GM23338 (cell line): ENCODE measurements around the gene WNT8A. TPM values are rescaled to one million over a fixed set of nuclear protein-coding genes. Genes with fewer than 3 reads are reported as not detected.

Source experiments
- ATAC-seq: fragments of 200-7000 bp; cut with Tn5 transposase; 3 replicates; pipeline ENCODE4 v1.9.1; 2020
- DNase-seq: peaks from one replicate; pipeline ENCODE4 v3.0.0-alpha.2; 2015; ENCODE audit warnings: low spot score
- H2AFZ ChIP-seq: fragments of 200-600 bp; sonication (generic); 2 replicates; pipeline ENCODE4 v1.8.0; 2016; ENCODE audit warnings: antibody characterized with exemption, mild to moderate bottlenecking, moderate library complexity
- H3F3A ChIP-seq: fragments of 200-600 bp; sonication (generic); replicated peaks from 2 replicates; pipeline ENCODE4 v1.8.0; 2017; ENCODE audit warnings: antibody characterized with exemption, mixed run types, low read depth
- H3K27ac ChIP-seq: fragments of 200-600 bp; sonication (generic); 2 replicates; pipeline ENCODE4 v1.6.1; 2016; ENCODE audit warnings: low read depth
- H3K27me3 ChIP-seq: fragments of 200-600 bp; sonication (generic); 2 replicates; pipeline ENCODE4 v1.8.0; 2016; ENCODE audit warnings: mild to moderate bottlenecking, mixed run types, moderate library complexity; ENCODE audit not compliant: insufficient read depth
- H3K36me3 ChIP-seq: fragments of 200-600 bp; sonication (generic); 2 replicates; pipeline ENCODE4 v1.8.0; 2016; ENCODE audit warnings: mild to moderate bottlenecking; ENCODE audit not compliant: insufficient read depth
- H3K4me1 ChIP-seq: fragments of 200-600 bp; sonication (generic); 2 replicates; pipeline ENCODE4 v1.8.0; 2016; ENCODE audit warnings: mild to moderate bottlenecking, moderate library complexity; ENCODE audit not compliant: insufficient read depth
- H3K4me2 ChIP-seq: fragments of 200-600 bp; sonication (generic); 2 replicates; pipeline ENCODE4 v1.7.1; 2017; ENCODE audit warnings: mixed run types
- H3K4me3 ChIP-seq: fragments of 200-600 bp; sonication (generic); 2 replicates; pipeline ENCODE4 v1.6.1; 2016; ENCODE audit warnings: mixed run types
- H3K79me2 ChIP-seq: fragments of 200-600 bp; sonication (generic); replicated peaks from 2 replicates; pipeline ENCODE4 v1.8.0; 2017; ENCODE audit warnings: mild to moderate bottlenecking; ENCODE audit not compliant: insufficient read depth
- H3K9me2 ChIP-seq: fragments of 200-600 bp; sonication (generic); 2 replicates; pipeline ENCODE4 v1.8.0; 2017; ENCODE audit not compliant: insufficient read depth
- H4K20me1 ChIP-seq: fragments of 200-600 bp; sonication (generic); replicated peaks from 2 replicates; pipeline ENCODE4 v1.8.0; 2017; ENCODE audit warnings: mild to moderate bottlenecking; ENCODE audit not compliant: insufficient read depth
- H3K27ac Mint-ChIP-seq: 2 replicates; pipeline ENCODE4 v1.8.0; 2020; ENCODE audit warnings: inconsistent platforms, mild to moderate bottlenecking, moderate library complexity, mixed read lengths
- H3K27me3 Mint-ChIP-seq: 3 replicates; pipeline ENCODE4 v1.8.0; 2022; ENCODE audit warnings: low read depth, mild to moderate bottlenecking, moderate library complexity, mixed read lengths, inconsistent platforms; ENCODE audit not compliant: insufficient read depth, poor library complexity
- H3K36me3 Mint-ChIP-seq: 3 replicates; pipeline ENCODE4 v1.8.0; 2021; ENCODE audit warnings: low read depth, mild to moderate bottlenecking, inconsistent platforms, moderate library complexity, mixed read lengths
- H3K4me1 Mint-ChIP-seq: 3 replicates; pipeline ENCODE4 v1.8.0; 2020; ENCODE audit warnings: mild to moderate bottlenecking, inconsistent platforms, mixed read lengths
- H3K4me3 Mint-ChIP-seq: 3 replicates; pipeline ENCODE4 v1.8.0; 2021; ENCODE audit warnings: moderate library complexity, mild to moderate bottlenecking, inconsistent platforms, mixed read lengths
- H3K9me3 Mint-ChIP-seq: 3 replicates; pipeline ENCODE4 v1.8.0; 2020; ENCODE audit warnings: moderate library complexity, mild to moderate bottlenecking, inconsistent platforms, mixed read lengths
- CREB1 ChIP-seq: fragments of 250-450 bp; sonication (Bioruptor Pico); IDR thresholded peaks from 2 replicates; pipeline ENCODE4 v1.5.0; 2020; ENCODE audit warnings: low read depth, mild to moderate bottlenecking, moderate library complexity
- CTCF ChIP-seq, 2 experiments: fragments of 200-600 bp in 1 of 2; sonication (generic) in 1 of 2; conservative IDR thresholded peaks; 2 replicates each; pipeline versions ENCODE4 v1.5.1 to v1.6.1; 2016 to 2017; ENCODE audit warnings: antibody characterized with exemption in 2 of 2, low read depth in 2 of 2, mild to moderate bottlenecking in 2 of 2, moderate library complexity in 1 of 2
- ETS1 ChIP-seq: IDR thresholded peaks from 2 replicates; pipeline ENCODE4 v1.6.1; 2016; ENCODE audit warnings: antibody characterized with exemption
- EZH2 ChIP-seq: fragments of 200-600 bp; sonication (generic); IDR thresholded peaks from one replicate; pipeline ENCODE4 v1.8.0; 2017; ENCODE audit warnings: antibody characterized with exemption, mild to moderate bottlenecking, low read depth; ENCODE audit not compliant: unreplicated experiment
- EZH2phosphoT487 ChIP-seq: fragments of 200-600 bp; sonication (generic); IDR thresholded peaks from one replicate; pipeline ENCODE4 v1.8.1; 2018; ENCODE audit warnings: antibody characterized with exemption; ENCODE audit not compliant: unreplicated experiment
- JUNB ChIP-seq: IDR thresholded peaks from one replicate; pipeline ENCODE4 v1.6.1; 2016; ENCODE audit warnings: antibody characterized with exemption; ENCODE audit not compliant: unreplicated experiment
- NANOG ChIP-seq: IDR thresholded peaks from 2 replicates; pipeline ENCODE4 v1.6.1; 2016; ENCODE audit warnings: antibody characterized with exemption, borderline replicate concordance
- POLR2AphosphoS5 ChIP-seq: IDR thresholded peaks from 2 replicates; pipeline ENCODE4 v1.6.1; 2016; ENCODE audit warnings: antibody characterized with exemption, low read depth
- REST ChIP-seq: IDR thresholded peaks from one replicate; pipeline ENCODE4 v1.6.1; 2018; ENCODE audit warnings: antibody characterized with exemption; ENCODE audit not compliant: unreplicated experiment
- STAT1 ChIP-seq: IDR thresholded peaks from one replicate; pipeline ENCODE4 v1.6.1; 2016; ENCODE audit warnings: antibody characterized with exemption; ENCODE audit not compliant: unreplicated experiment
- ZNF114 ChIP-seq: fragments of 250-450 bp; sonication (Bioruptor Pico); IDR thresholded peaks from 2 replicates; pipeline ENCODE4 v1.5.0; 2020; ENCODE audit warnings: mild to moderate bottlenecking, moderate library complexity
- ZNF331 ChIP-seq: fragments of 250-450 bp; sonication (Bioruptor Pico); IDR thresholded peaks from 2 replicates; pipeline ENCODE4 v1.5.0; 2020; ENCODE audit warnings: low read depth, mild to moderate bottlenecking, moderate library complexity
- polyA plus RNA-seq: library from polyadenylated mRNA; unstranded; fragments of >200 nt; fragmentation: Nextera tagmentation; extraction: Ambion mirVana; gene quantifications from 2 replicates; pipeline ENCODE4 v1.2.1, GENCODE V29; 2016
- total RNA-seq: library from RNA; depleted of rRNA; stranded (reverse); fragments of >200 nt; shearing (Covaris generic); gene quantifications from 2 replicates; pipeline ENCODE4 v1.2.3, GENCODE V29; 2014
- TF ChIP-seq, protein P1 (sequence below): fragments of 250-450 bp; sonication (Bioruptor Pico); IDR thresholded peaks from 2 replicates; pipeline ENCODE4 v1.5.0; 2020; ENCODE audit warnings: mild to moderate bottlenecking, moderate library complexity

The WNT8A gene
- total and polyA plus RNA-seq, 2 experiments from 2014 or later = not detected

- H3K9me3 Mint-ChIP-seq = peaks cover 4% of the 10 kb centered on the region; the same call in 1 of the 3 replicates
- Histone ChIP-seq H3K4me2 (no peak overlapping the region), H2AFZ (no peak overlapping the region), H3K9me2 (no peaks in the 10 kb centered on the region), H3K4me3 (no peak overlapping the region), H3K36me3 (no peaks in the 10 kb centered on the region), H3K27ac (no peak overlapping the region), H3F3A (peaks cover 13% of the 10 kb centered on the region), H4K20me1 (peaks cover 3% of the 10 kb centered on the region; the same call in 1 of the 2 replicates), H3K79me2 (no peaks in the 10 kb centered on the region), H3K4me1 (peaks cover 46% of the 10 kb centered on the region), H3K27me3 (peaks cover 94% of the 10 kb centered on the region)
- DNase-seq (no peak), ATAC-seq (no peak)
- no peaks in the 10 kb centered on the region; the same call in 2 of the 3 replicates for H3K36me3 Mint-ChIP-seq
- H3K4me1 Mint-ChIP-seq = peaks cover 56% of the 10 kb centered on the region
- H3K4me3 Mint-ChIP-seq = no peak overlapping the region
- H3K27me3 Mint-ChIP-seq = peaks cover 88% of the 10 kb centered on the region
- TF ChIP-seq NANOG (no peak), EZH2 (no peak), ZNF114 (CRISPR knock-in tag) (no peak), CTCF (conservative IDR thresholded peaks at IDR 0.05; ENCODE audit: low read depth in 2 of 2) (no peak), STAT1 (no peak), REST (no peak), ETS1 (no peak), POLR2AphosphoS5 (no peak), JUNB (no peak), CREB1 (no peak), ZNF331 (no peak), EZH2phosphoT487 (no peak)
- TF ChIP-seq, protein P1, sequence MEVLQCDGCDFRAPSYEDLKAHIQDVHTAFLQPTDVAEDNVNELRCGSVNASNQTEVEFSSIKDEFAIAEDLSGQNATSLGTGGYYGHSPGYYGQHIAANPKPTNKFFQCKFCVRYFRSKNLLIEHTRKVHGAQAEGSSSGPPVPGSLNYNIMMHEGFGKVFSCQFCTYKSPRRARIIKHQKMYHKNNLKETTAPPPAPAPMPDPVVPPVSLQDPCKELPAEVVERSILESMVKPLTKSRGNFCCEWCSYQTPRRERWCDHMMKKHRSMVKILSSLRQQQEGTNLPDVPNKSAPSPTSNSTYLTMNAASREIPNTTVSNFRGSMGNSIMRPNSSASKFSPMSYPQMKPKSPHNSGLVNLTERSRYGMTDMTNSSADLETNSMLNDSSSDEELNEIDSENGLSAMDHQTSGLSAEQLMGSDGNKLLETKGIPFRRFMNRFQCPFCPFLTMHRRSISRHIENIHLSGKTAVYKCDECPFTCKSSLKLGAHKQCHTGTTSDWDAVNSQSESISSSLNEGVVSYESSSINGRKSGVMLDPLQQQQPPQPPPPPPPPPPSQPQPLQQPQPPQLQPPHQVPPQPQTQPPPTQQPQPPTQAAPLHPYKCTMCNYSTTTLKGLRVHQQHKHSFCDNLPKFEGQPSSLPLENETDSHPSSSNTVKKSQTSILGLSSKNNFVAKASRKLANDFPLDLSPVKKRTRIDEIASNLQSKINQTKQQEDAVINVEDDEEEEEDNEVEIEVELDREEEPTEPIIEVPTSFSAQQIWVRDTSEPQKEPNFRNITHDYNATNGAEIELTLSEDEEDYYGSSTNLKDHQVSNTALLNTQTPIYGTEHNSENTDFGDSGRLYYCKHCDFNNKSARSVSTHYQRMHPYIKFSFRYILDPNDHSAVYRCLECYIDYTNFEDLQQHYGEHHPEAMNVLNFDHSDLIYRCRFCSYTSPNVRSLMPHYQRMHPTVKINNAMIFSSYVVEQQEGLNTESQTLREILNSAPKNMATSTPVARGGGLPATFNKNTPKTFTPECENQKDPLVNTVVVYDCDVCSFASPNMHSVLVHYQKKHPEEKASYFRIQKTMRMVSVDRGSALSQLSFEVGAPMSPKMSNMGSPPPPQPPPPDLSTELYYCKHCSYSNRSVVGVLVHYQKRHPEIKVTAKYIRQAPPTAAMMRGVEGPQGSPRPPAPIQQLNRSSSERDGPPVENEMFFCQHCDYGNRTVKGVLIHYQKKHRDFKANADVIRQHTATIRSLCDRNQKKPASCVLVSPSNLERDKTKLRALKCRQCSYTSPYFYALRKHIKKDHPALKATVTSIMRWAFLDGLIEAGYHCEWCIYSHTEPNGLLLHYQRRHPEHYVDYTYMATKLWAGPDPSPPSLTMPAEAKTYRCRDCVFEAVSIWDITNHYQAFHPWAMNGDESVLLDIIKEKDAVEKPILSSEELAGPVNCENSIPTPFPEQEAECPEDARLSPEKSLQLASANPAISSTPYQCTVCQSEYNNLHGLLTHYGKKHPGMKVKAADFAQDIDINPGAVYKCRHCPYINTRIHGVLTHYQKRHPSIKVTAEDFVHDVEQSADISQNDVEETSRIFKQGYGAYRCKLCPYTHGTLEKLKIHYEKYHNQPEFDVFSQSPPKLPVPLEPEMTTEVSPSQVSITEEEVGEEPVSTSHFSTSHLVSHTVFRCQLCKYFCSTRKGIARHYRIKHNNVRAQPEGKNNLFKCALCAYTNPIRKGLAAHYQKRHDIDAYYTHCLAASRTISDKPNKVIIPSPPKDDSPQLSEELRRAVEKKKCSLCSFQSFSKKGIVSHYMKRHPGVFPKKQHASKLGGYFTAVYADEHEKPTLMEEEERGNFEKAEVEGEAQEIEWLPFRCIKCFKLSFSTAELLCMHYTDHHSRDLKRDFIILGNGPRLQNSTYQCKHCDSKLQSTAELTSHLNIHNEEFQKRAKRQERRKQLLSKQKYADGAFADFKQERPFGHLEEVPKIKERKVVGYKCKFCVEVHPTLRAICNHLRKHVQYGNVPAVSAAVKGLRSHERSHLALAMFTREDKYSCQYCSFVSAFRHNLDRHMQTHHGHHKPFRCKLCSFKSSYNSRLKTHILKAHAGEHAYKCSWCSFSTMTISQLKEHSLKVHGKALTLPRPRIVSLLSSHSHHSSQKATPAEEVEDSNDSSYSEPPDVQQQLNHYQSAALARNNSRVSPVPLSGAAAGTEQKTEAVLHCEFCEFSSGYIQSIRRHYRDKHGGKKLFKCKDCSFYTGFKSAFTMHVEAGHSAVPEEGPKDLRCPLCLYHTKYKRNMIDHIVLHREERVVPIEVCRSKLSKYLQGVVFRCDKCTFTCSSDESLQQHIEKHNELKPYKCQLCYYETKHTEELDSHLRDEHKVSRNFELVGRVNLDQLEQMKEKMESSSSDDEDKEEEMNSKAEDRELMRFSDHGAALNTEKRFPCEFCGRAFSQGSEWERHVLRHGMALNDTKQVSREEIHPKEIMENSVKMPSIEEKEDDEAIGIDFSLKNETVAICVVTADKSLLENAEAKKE (CRISPR knock-in tag) = no peak
- no peak overlapping the region for H3K27ac Mint-ChIP-seq
These were observed 13.4 kb downstream of the WNT8A start for GRCh38 chr5:138096997-138097828.
